Smooth muscle cell of trachea (primary cell): ENCODE measurements around the gene WFDC6. TPM values are rescaled to one million over a fixed set of nuclear protein-coding genes. Genes with fewer than 3 reads are reported as not detected.

Source experiments
- total RNA-seq: library from RNA; depleted of rRNA; stranded (reverse); fragments of >200 nt; gene quantifications from 2 replicates; pipeline ENCODE4 v1.2.1, GENCODE V29; 2014

The WFDC6 gene
- not detected in 2 replicates for total RNA-seq

GRCh38 chr20:45539382-45539781, at the start of gene WFDC6:
Gene WFDC6, minus strand, starts transcription at chr20:45539482. Its CDS starts 75 bp downstream, at chr20:45539407.

GRCh38 chr20:45579184-45579583, 39.9 kb upstream of the WFDC6 start, which contains the start of gene WFDC8:
Gene WFDC8, minus strand, starts transcription at chr20:45579284. Its CDS starts 37 bp downstream, at chr20:45579247.

GRCh38 chr20:45547206-45547770, 8.0 kb upstream of the WFDC6 start, which contains the start of gene EPPIN:
Gene EPPIN, minus strand, starts transcription at chr20:45547401. Its CDS starts 44 bp downstream, at chr20:45547357.

GRCh38 chr20:45515147-45515913, 24.0 kb downstream of the WFDC6 start, which contains the start of gene SPINT3:
Gene SPINT3, minus strand, starts transcription at chr20:45515622. Its CDS starts 14 bp downstream, at chr20:45515608.

Other genes starting within 250 kb of the WFDC6 start
- not detected in 2 replicates for gene RBPJL, start 232.6 kb downstream of the WFDC6 start, total RNA-seq
- 0.33 TPM in 1 of 2 replicates, not detected in the other for gene MATN4, start 231.2 kb downstream of the WFDC6 start, total RNA-seq
- 113 and 219 TPM in 2 replicates for gene SDC4, start 191.1 kb downstream of the WFDC6 start, total RNA-seq
- gene SYS1, start 176.3 kb downstream of the WFDC6 start, total RNA-seq = 22.5 and 28.9 TPM in 2 replicates
- 0.50 TPM in 1 of 2 replicates, not detected in the other for gene TP53TG5, start 161.2 kb downstream of the WFDC6 start, total RNA-seq
- gene DBNDD2, start 131.2 kb downstream of the WFDC6 start, total RNA-seq = 2.6 and 3.9 TPM in 2 replicates
- 26.5 and 56.1 TPM in 2 replicates for gene PIGT, start 123.3 kb downstream of the WFDC6 start, total RNA-seq
- not detected in 2 replicates for gene WFDC2, start 69.7 kb downstream of the WFDC6 start, total RNA-seq
- gene SPINT3, start 23.9 kb downstream of the WFDC6 start, total RNA-seq = not detected in 2 replicates
- gene EPPIN, start 7.9 kb upstream of the WFDC6 start, total RNA-seq = not detected in 2 replicates
- gene WFDC8, start 39.8 kb upstream of the WFDC6 start, total RNA-seq = not detected in 2 replicates
- gene WFDC10A, start 90.3 kb upstream of the WFDC6 start, total RNA-seq = not detected in 2 replicates
- not detected in 2 replicates for gene WFDC9, start 91.8 kb upstream of the WFDC6 start, total RNA-seq
- gene WFDC11, start 130.8 kb upstream of the WFDC6 start, total RNA-seq = not detected in 2 replicates
- not detected in 2 replicates for gene WFDC13, start 162.6 kb upstream of the WFDC6 start, total RNA-seq
- gene WFDC10B, start 165.5 kb upstream of the WFDC6 start, total RNA-seq = not detected in 2 replicates
- gene SPINT4, start 182.9 kb upstream of the WFDC6 start, total RNA-seq = not detected in 2 replicates